ENCODE measurements around the gene NUTM2D. TPM values are rescaled to one million over a fixed set of nuclear protein-coding genes. Genes with fewer than 3 reads are reported as not detected.
"Not testable (repeated sequence)": the region's sequence is repeated elsewhere in the genome, so short reads cannot be mapped to it uniquely, and the experiment has no call there.

Gene NUTM2D, protein sequence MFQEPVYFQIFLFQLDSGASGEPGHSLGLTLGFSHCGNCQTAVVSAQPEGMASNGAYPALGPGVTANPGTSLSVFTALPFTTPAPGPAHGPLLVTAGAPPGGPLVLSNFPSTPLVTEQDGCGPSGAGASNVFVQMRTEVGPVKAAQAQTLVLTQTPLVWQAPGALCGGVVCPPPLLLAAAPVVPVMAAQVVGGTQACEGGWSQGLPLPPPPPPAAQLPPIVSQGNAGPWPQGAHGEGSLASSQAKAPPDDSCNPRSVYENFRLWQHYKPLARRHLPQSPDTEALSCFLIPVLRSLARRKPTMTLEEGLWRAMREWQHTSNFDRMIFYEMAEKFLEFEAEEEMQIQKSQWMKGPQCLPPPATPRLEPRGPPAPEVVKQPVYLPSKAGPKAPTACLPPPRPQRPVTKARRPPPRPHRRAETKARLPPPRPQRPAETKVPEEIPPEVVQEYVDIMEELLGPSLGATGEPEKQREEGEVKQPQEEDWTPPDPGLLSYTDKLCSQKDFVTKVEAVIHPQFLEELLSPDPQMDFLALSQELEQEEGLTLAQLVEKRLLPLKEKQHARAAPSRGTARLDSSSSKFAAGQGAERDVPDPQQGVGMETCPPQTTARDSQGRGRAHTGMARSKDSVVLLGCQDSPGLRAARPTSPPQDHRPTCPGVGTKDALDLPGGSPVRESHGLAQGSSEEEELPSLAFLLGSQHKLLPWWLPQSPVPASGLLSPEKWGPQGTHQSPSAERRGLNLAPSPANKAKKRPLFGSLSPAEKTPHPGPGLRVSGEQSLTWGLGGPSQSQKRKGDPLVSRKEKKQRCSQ
- total RNA-seq, result 4.7 TPM
- long read RNA-seq, result 0 reads

GRCh38 chr10:87357444-87357843 is at the start of gene NUTM2D:
Gene NUTM2D, plus strand, starts transcription at chr10:87357744. Its CDS starts 522 bp downstream, at chr10:87358266.
- ATAC-seq; intact Hi-C loops (cut with DNase I); DNase-seq (ENCODE audit: missing footprints): not testable (repeated sequence)

GRCh38 chr10:87308702-87309101 is 48.8 kb upstream of the NUTM2D start:
- intact Hi-C loops (cut with DNase I); DNase-seq (ENCODE audit: missing footprints); ATAC-seq: not testable (repeated sequence)

GRCh38 chr10:87309657-87310056 is 47.9 kb upstream of the NUTM2D start:
- intact Hi-C loops (cut with DNase I); ATAC-seq; DNase-seq (ENCODE audit: missing footprints): not testable (repeated sequence)

- intact Hi-C loops (cut with DNase I); ATAC-seq; DNase-seq (ENCODE audit: missing footprints): not testable (repeated sequence)
Measured at GRCh38 chr10:87311521-87311920, 46.0 kb upstream of the NUTM2D start.

DNA sequence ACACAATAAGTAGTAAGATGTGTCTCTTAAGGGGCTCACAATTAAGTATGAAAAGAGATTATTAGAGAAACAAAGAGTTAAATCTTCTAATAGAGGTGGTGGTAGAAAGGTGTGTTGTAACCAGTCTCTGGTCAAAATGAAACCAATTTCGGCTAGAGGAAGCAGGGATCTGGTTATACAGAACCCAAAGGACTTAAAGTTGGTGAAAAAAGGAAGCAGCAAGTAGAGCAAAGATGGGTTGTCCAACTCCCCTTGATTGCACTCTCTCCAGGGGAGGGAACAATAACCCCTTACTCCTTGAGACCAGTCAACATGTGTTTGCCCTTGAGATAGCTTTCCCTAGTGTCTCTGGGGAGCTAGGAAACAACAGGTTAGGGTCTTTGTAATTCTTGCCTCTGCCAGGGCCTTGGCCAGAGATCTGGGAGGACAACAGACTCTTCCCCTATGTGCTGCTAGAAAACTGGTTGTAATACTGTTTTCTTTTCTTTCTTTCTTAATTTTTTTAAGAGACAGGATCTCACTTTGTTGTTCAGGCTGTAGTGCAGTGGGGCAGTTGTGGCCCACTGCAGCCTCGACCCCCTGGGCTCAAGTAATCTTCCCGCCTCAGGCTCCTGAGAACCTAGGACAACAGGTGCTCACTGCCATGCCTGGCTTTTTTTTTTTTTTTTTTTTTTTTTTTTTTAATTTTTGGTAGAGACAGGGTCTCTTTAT is 43.7 kb upstream of the NUTM2D start:
- intact Hi-C loops (cut with DNase I); DNase-seq (ENCODE audit: missing footprints); ATAC-seq: not testable (repeated sequence)

- intact Hi-C loops (cut with DNase I); DNase-seq (ENCODE audit: missing footprints); ATAC-seq: not testable (repeated sequence)
Measured at GRCh38 chr10:87314360-87314973, 43.1 kb upstream of the NUTM2D start.

DNA sequence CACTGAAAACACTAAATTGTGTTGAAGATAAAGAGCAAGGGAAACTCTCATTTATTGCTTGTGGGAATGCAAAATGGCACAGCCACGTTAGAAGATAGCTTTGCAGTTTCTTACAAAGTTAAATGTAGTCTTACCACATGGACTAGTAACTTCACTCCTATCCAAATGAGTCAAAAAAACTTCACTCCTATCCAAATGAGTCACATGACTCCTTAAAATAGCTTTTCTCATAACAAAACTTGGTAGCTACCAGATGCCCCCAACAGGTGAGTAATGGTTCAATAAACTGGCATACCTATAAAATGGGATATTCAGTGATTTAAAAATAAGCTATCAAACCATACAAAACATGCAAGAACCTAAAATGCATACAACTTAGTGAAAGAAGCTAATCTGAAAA is 36.0 kb upstream of the NUTM2D start:
- intact Hi-C loops (cut with DNase I); DNase-seq (ENCODE audit: missing footprints); ATAC-seq: not testable (repeated sequence)

- ATAC-seq; DNase-seq (ENCODE audit: missing footprints); intact Hi-C loops (cut with DNase I): not testable (repeated sequence)
Measured at GRCh38 chr10:87324559-87324958, 33.0 kb upstream of the NUTM2D start.

- intact Hi-C loops (cut with DNase I); DNase-seq (ENCODE audit: missing footprints); ATAC-seq: not testable (repeated sequence)
Measured at GRCh38 chr10:87327958-87328357, 29.6 kb upstream of the NUTM2D start.

GRCh38 chr10:87329131-87329530 is 28.4 kb upstream of the NUTM2D start:
- ATAC-seq; DNase-seq (ENCODE audit: missing footprints); intact Hi-C loops (cut with DNase I): not testable (repeated sequence)

GRCh38 chr10:87332687-87333086 is 24.9 kb upstream of the NUTM2D start:
- intact Hi-C loops (cut with DNase I); ATAC-seq; DNase-seq (ENCODE audit: missing footprints): not testable (repeated sequence)

GRCh38 chr10:87340411-87340810 is 17.1 kb upstream of the NUTM2D start:
- not testable (repeated sequence) for DNase-seq (ENCODE audit: missing footprints); ATAC-seq

GRCh38 chr10:87341546-87342142 is 15.9 kb upstream of the NUTM2D start:
- DNase-seq (ENCODE audit: missing footprints); intact Hi-C loops (cut with DNase I): not testable (repeated sequence)
- ATAC-seq, result peak; percentile 30

More at GRCh38 chr10:87340411-87340810, 17.1 kb upstream of the NUTM2D start:
- intact Hi-C loops (cut with DNase I), result not testable (repeated sequence)

DNA sequence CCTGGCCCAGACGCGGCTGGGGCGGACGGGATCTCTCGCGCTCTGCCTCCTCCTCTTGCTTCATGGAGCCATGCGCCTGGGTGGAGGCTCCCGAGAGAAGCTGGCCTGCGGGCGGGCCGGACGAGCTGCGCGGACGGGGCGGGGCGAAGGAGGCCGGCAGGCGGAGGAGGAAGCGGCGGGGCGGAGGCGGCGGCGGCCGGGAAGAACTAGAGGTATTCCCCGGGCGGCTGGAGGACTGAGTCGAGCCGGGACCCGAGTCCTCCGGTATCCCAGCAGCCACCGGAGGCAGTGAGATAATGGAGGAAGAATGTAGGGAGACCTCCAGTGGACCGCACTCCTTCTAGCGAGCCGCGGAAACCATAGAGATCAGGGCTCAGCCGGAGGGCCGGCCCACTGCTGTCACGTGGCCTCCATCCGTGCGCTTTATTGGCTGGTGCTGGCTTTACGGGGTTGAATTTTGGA is 15.3 kb upstream of the NUTM2D start:
- DNase-seq (ENCODE audit: missing footprints), result peak; percentile 94
- ATAC-seq, result peak; percentile 96
- intact Hi-C loops (cut with DNase I), result not testable (repeated sequence)

GRCh38 chr10:87342711-87343258 is 14.8 kb upstream of the NUTM2D start:
- intact Hi-C loops (cut with DNase I), result not testable (repeated sequence)
- ATAC-seq (peak; percentile 90), DNase-seq (ENCODE audit: missing footprints) (peak; percentile 92)

DNA sequence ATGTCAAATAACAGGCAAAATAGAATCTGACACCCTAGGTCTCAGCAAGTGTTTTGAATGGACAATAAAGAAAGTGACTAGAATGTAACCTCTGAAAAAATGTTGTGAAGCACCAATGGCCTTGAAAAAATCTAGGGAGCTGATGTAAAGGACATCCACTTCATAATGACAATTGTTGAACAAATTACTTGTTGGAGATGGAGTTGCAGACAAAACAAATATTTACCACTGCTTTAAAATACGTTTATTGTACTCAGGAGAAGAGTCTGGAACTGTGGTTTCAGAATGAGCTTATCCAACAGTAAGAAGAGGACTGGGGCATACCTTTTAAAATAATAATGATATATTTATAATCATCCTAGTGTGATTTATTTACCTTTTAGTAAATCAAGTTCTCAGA is 11.8 kb upstream of the NUTM2D start:
- DNase-seq (ENCODE audit: missing footprints); ATAC-seq; intact Hi-C loops (cut with DNase I): not testable (repeated sequence)

- ATAC-seq; intact Hi-C loops (cut with DNase I); DNase-seq (ENCODE audit: missing footprints): not testable (repeated sequence)
Measured at GRCh38 chr10:87350161-87350560, 7.4 kb upstream of the NUTM2D start.

All from Right ventricle myocardium inferior (tissue), 1 donor.